ENCODE measurements around the gene RPP40.

The RPP40 gene

DNA sequence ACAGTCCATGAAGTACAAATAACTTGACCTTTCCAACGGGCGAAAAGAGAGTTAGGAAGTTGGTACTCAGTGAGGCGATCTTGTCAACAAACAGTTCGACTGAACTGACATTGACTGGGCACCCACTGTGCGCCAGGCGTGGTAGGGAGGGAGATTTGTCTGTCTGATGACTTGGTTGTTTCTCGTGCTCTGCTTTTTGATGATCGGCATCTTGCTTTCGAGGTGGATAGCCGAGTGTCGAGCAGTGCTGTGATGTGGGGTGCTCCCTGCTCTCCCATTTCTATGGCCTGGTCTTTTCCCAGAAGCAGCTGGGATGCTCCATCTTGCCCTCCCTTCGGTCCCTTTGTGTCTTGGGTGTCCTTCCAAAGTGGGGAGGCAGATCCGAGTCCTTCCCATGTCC lies 30.4 kb downstream of the RPP40 start:
- no peak overlapping the region for H3K27ac ChIP-seq (ENCODE audit: poor library complexity, severe bottlenecking)
- no peaks in the 10 kb centered on the region for H3K27me3 ChIP-seq (ENCODE audit: insufficient read depth, poor library complexity, severe bottlenecking)
- no peaks in the 10 kb centered on the region for H3K4me1 ChIP-seq (ENCODE audit: insufficient read depth, poor library complexity, severe bottlenecking)
- H3K9me3 ChIP-seq (ENCODE audit: severe bottlenecking), result no peaks in the 10 kb centered on the region
- no peak for ATAC-seq (ENCODE audit: low read depth)
- H3K4me3 ChIP-seq (ENCODE audit: severe bottlenecking), result no peak overlapping the region
- no peaks in the 10 kb centered on the region for H3K36me3 ChIP-seq (ENCODE audit: low read depth)
- no peak for DNase-seq (ENCODE audit: low spot score)
- TF ChIP-seq, protein P1, sequence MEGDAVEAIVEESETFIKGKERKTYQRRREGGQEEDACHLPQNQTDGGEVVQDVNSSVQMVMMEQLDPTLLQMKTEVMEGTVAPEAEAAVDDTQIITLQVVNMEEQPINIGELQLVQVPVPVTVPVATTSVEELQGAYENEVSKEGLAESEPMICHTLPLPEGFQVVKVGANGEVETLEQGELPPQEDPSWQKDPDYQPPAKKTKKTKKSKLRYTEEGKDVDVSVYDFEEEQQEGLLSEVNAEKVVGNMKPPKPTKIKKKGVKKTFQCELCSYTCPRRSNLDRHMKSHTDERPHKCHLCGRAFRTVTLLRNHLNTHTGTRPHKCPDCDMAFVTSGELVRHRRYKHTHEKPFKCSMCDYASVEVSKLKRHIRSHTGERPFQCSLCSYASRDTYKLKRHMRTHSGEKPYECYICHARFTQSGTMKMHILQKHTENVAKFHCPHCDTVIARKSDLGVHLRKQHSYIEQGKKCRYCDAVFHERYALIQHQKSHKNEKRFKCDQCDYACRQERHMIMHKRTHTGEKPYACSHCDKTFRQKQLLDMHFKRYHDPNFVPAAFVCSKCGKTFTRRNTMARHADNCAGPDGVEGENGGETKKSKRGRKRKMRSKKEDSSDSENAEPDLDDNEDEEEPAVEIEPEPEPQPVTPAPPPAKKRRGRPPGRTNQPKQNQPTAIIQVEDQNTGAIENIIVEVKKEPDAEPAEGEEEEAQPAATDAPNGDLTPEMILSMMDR (IDR thresholded peaks at IDR 0.05; ENCODE audit: poor library complexity, severe bottlenecking), result no peak

DNA sequence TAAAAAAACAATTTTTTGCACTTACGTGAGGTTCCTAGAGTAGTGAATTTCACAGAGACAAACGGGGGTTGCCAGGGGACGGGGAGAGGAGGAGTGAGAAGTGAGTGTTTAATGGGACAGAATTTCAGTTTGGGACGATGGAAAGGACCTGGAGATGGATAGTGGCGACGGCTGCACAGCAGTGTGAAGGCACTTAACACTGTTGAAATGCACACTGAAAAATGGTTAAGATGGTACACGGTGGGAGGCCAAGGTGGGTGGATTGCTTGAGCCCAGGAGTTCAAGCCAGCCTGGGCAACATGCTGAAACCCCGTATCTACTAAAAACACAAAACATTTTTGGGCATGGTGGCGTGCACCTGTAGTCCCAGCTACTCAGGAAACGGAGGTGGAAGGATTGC lies 31.4 kb downstream of the RPP40 start:
- DNase-seq (ENCODE audit: low spot score) (no peak), ATAC-seq (ENCODE audit: low read depth) (no peak)
- no peaks in the 10 kb centered on the region for H3K9me3 ChIP-seq (ENCODE audit: severe bottlenecking)
- H3K36me3 ChIP-seq (ENCODE audit: low read depth), result no peaks in the 10 kb centered on the region
- H3K27ac ChIP-seq (ENCODE audit: poor library complexity, severe bottlenecking), result no peak overlapping the region
- H3K4me3 ChIP-seq (ENCODE audit: severe bottlenecking), result no peak overlapping the region
- TF ChIP-seq, protein P1 (IDR thresholded peaks at IDR 0.05; ENCODE audit: poor library complexity, severe bottlenecking), result no peak
- H3K27me3 ChIP-seq (ENCODE audit: insufficient read depth, poor library complexity, severe bottlenecking), result no peaks in the 10 kb centered on the region
- H3K4me1 ChIP-seq (ENCODE audit: insufficient read depth, poor library complexity, severe bottlenecking), result no peaks in the 10 kb centered on the region

DNA sequence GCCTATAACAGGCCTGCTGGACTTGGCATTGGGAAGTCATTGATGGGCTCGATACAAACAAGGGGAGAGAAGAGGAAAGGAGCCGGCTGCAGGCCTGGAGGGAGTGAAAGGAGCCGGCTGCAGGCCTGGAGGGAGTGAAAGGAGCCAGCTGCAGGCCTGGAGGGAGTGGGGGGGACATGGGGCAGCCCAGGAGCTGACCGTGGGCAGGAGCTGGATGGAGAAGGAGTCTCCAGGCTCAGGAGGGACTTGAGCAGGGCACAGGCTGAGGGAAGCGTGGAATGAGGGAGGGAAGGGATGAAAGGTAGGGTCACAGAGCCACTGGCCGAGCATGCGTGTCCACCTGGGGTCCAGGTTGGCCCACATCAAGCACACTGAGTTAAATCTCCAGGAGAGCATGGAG lies 32.0 kb downstream of the RPP40 start:
- H3K9me3 ChIP-seq (ENCODE audit: severe bottlenecking), result no peaks in the 10 kb centered on the region
- ATAC-seq (ENCODE audit: low read depth), result no peak
- no peaks in the 10 kb centered on the region for H3K27me3 ChIP-seq (ENCODE audit: insufficient read depth, poor library complexity, severe bottlenecking)

DNA sequence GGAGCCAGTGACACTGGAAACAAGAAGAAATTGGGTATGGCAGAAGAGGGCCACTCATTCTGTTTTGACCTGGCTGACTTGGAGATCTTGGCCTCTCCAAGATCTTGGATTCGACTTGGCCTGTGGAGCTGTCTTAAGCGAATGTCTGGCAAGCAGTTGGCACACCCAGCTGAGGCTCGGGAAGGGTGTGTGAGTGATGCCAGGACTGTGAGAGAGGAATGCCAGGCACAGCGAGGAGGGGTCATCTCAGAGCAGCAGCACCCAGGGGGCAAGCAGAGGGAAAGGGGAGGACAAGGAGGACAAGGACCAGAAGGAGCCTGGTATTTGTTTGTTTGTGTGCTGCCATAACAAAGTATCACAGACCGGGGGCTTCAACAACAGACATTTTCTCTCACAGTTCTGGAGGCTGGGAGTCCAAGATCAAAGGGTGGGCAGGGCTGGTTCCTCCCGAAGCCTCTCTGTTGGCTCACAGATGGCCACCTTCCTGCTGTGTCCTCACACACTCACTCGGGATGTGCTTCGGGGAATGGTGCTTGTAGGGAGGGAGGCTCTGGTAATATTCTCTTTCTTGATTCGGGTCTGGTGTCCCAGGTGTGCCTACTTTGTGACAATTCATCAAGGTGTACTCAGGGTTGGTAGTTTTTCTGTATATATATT lies 33.0 kb downstream of the RPP40 start:
- TF ChIP-seq, protein P1 (IDR thresholded peaks at IDR 0.05; ENCODE audit: poor library complexity, severe bottlenecking), result no peak
- DNase-seq (ENCODE audit: low spot score) (no peak), ATAC-seq (ENCODE audit: low read depth) (no peak)
- H3K9me3 ChIP-seq (ENCODE audit: severe bottlenecking), result no peaks in the 10 kb centered on the region
- H3K36me3 ChIP-seq (ENCODE audit: low read depth), result no peaks in the 10 kb centered on the region
- H3K4me3 ChIP-seq (ENCODE audit: severe bottlenecking), result no peak overlapping the region
- H3K27ac ChIP-seq (ENCODE audit: poor library complexity, severe bottlenecking), result no peak overlapping the region
- H3K27me3 ChIP-seq (ENCODE audit: insufficient read depth, poor library complexity, severe bottlenecking), result no peaks in the 10 kb centered on the region
- no peaks in the 10 kb centered on the region for H3K4me1 ChIP-seq (ENCODE audit: insufficient read depth, poor library complexity, severe bottlenecking)

More for the DNA sequence above, 32.0 kb downstream of the RPP40 start:
- DNase-seq (ENCODE audit: low spot score), result no peak
- Histone ChIP-seq H3K27ac (ENCODE audit: poor library complexity, severe bottlenecking) (no peak overlapping the region), H3K4me1 (ENCODE audit: insufficient read depth, poor library complexity, severe bottlenecking) (no peaks in the 10 kb centered on the region), H3K4me3 (ENCODE audit: severe bottlenecking) (no peak overlapping the region), H3K36me3 (ENCODE audit: low read depth) (no peaks in the 10 kb centered on the region)
- TF ChIP-seq, protein P1 (IDR thresholded peaks at IDR 0.05; ENCODE audit: poor library complexity, severe bottlenecking), result no peak

DNA sequence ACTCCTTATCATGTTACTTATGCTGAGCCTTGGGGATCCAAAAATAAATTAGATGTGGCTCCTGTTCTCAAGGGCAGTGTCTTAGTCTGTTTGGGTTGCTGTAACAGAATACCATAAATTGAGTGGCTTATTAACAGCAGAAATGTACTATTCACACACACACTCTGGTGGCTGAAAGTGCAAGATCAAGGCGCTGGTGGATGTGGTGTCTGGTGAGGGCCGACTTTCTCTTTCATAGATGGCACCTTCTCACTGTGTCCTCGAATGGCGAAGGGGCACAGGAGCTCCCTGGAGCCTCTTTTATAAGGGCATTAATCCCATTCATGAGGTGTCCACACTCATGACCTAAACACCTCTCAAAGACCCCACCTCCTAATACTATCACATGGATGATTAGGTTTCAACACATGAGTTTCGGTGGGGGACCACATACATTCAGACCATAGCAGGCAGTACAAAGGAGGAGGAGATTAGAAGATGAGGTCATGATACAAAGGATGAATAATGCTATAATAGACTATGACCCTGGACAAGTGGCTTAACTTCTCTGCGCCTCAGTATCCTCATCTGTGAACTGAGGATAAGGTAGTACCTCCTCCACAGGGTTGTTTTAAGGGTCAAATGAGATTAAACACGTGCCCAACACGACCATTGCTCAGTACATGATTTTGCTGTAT lies 34.1 kb downstream of the RPP40 start:
- Histone ChIP-seq H3K27me3 (ENCODE audit: insufficient read depth, poor library complexity, severe bottlenecking) (no peaks in the 10 kb centered on the region), H3K4me1 (ENCODE audit: insufficient read depth, poor library complexity, severe bottlenecking) (no peaks in the 10 kb centered on the region), H3K36me3 (ENCODE audit: low read depth) (no peaks in the 10 kb centered on the region), H3K27ac (ENCODE audit: poor library complexity, severe bottlenecking) (no peak overlapping the region), H3K9me3 (ENCODE audit: severe bottlenecking) (no peaks in the 10 kb centered on the region), H3K4me3 (ENCODE audit: severe bottlenecking) (no peak overlapping the region)
- no peak for DNase-seq (ENCODE audit: low spot score)
- no peak for ATAC-seq (ENCODE audit: low read depth)
- TF ChIP-seq, protein P1 (IDR thresholded peaks at IDR 0.05; ENCODE audit: poor library complexity, severe bottlenecking), result no peak
